HepG2 (cell line): ENCODE data around the gene PRDM12. TPM values are rescaled to one million over a fixed set of nuclear protein-coding genes. Genes with fewer than 3 reads are reported as not detected.

Experiments used
- FOXJ3 ChIP-seq: sonication (generic); formaldehyde crosslinking; IDR thresholded peaks from 2 replicates; pipeline ENCODE4 v1.4.0; 2020; ENCODE audit warnings: missing genetic modification reagents, mild to moderate bottlenecking, borderline replicate concordance
- IRF2 ChIP-seq: IDR thresholded peaks from 2 replicates; pipeline ENCODE4 v1.6.1; 2018; ENCODE audit warnings: missing genetic modification reagents, missing compliant biosample characterization
- MEF2D ChIP-seq: sonication (generic); formaldehyde crosslinking; IDR thresholded peaks from 2 replicates; pipeline ENCODE4 v1.5.1; 2020; ENCODE audit warnings: mild to moderate bottlenecking, missing genetic modification reagents
- MTF1 ChIP-seq: sonication (generic); formaldehyde crosslinking; IDR thresholded peaks from 2 replicates; pipeline ENCODE4 v1.5.0; 2020; ENCODE audit warnings: missing genetic modification reagents
- POLR2A ChIP-seq, 2 experiments: IDR thresholded peaks; 2 replicates each; pipeline ENCODE4 v1.6.1; 2011; ENCODE audit warnings: low read depth in 2 of 2, low read length in 2 of 2, mild to moderate bottlenecking in 1 of 2, moderate library complexity in 1 of 2; ENCODE audit not compliant: insufficient read depth in 1 of 2
- ZBTB38 ChIP-seq: sonication (generic); formaldehyde crosslinking; IDR thresholded peaks from 2 replicates; pipeline ENCODE4 v1.5.1; 2020; ENCODE audit warnings: mild to moderate bottlenecking, missing genetic modification reagents
- ZNF431 ChIP-seq: sonication (generic); formaldehyde crosslinking; IDR thresholded peaks from 2 replicates; pipeline ENCODE4 v1.9.0; 2022; ENCODE audit warnings: missing genetic modification reagents, low read depth, mild to moderate bottlenecking, borderline replicate concordance
- ZNF790 ChIP-seq: sonication (generic); formaldehyde crosslinking; IDR thresholded peaks from 2 replicates; pipeline ENCODE4 v1.8.0; 2022; ENCODE audit warnings: missing genetic modification reagents, mild to moderate bottlenecking, borderline replicate concordance
- polyA plus RNA-seq, 8 experiments: library from polyadenylated mRNA; depleted of rRNA in 3 of 8; stranded (reverse) in 7 of 8; unstranded in 1 of 8; fragments of >200 nt; fragmentation: Illumina TruSeq in 4 of 8; extraction: Trizol in 4 of 8; gene quantifications; 2 replicates each; pipeline versions ENCODE4 v1.2.1 to v1.2.3, GENCODE V29; 2011 to 2016; ENCODE audit warnings: low read depth in 4 of 8, missing spikeins in 1 of 8, mixed read lengths in 1 of 8; ENCODE audit not compliant: insufficient read depth in 1 of 8
- total RNA-seq, 5 experiments: library from RNA; depleted of rRNA; stranded (reverse); fragments of >200 nt; fragmentation: Illumina TruSeq; extraction: Trizol; gene quantifications; 2 replicates each; pipeline ENCODE4 v1.2.3, GENCODE V29; 2016; ENCODE audit warnings: low read depth in 1 of 5
- TF ChIP-seq, protein P1 (sequence below): sonication (generic); formaldehyde crosslinking; IDR thresholded peaks from 2 replicates; pipeline ENCODE4 v1.5.1; 2020; ENCODE audit warnings: mild to moderate bottlenecking, missing genetic modification reagents, moderate library complexity
- TF ChIP-seq, protein P2 (sequence below): sonication (generic); formaldehyde crosslinking; IDR thresholded peaks from 2 replicates; pipeline ENCODE4 v1.4.0; 2020; ENCODE audit warnings: mild to moderate bottlenecking, missing genetic modification reagents
- TF ChIP-seq, protein P3 (sequence below): IDR thresholded peaks from 2 replicates; pipeline ENCODE4 v1.6.1; 2016; ENCODE audit warnings: low read depth, missing genetic modification reagents, missing compliant biosample characterization
- TF ChIP-seq, protein P4 (sequence below): sonication (generic); formaldehyde crosslinking; IDR thresholded peaks from 2 replicates; pipeline ENCODE4 v1.9.0; 2022; ENCODE audit warnings: missing genetic modification reagents, mild to moderate bottlenecking, borderline replicate concordance
- TF ChIP-seq, protein P5 (sequence below): sonication (generic); formaldehyde crosslinking; IDR thresholded peaks from 2 replicates; pipeline ENCODE4 v1.4.0; 2020; ENCODE audit warnings: missing genetic modification reagents

Gene PRDM12
- total and polyA plus RNA-seq, 2 of the 13 experiments (the other 11 are each of a cell fraction or from before 2014, with no cell fraction given): 0.04 to 0.07 TPM

DNA sequence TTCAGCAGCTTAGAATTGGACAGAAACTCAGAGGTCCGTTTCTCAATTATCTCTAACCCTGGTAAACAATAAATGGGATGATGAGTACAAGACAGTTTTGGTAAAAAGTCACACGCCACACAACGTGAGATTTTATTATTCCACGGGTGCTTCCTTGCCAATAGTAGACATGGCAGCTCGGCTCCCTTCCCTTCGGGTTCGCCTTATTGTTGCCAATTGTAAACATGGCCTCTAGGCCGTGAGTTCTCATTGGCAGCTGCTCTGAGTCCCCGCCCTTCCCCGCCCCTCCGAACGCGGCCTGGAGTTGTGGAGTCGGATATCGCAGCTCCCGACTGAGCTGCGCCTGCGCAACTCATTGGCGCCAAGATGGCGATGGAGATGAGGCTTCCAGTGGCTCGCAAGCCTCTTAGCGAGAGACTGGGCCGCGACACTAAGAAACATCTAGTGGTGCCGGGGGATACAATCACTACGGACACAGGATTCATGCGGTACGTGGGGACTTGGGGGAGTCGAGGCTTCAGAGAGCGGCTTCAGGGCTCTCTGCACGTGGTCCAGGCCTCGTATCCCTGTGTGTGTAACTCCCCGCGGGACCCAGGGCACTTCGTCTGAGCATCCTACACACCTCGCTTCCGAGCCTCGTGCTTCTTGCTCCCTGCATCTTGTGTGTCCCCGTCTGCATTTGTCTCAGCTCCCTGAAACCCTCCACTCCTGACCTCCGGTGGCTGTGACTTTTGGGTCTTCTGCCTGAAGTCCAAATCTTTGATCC is 29.2 kb downstream of the PRDM12 start, which contains the start of gene EXOSC2 (continued):
- TF ChIP-seq, protein P1, sequence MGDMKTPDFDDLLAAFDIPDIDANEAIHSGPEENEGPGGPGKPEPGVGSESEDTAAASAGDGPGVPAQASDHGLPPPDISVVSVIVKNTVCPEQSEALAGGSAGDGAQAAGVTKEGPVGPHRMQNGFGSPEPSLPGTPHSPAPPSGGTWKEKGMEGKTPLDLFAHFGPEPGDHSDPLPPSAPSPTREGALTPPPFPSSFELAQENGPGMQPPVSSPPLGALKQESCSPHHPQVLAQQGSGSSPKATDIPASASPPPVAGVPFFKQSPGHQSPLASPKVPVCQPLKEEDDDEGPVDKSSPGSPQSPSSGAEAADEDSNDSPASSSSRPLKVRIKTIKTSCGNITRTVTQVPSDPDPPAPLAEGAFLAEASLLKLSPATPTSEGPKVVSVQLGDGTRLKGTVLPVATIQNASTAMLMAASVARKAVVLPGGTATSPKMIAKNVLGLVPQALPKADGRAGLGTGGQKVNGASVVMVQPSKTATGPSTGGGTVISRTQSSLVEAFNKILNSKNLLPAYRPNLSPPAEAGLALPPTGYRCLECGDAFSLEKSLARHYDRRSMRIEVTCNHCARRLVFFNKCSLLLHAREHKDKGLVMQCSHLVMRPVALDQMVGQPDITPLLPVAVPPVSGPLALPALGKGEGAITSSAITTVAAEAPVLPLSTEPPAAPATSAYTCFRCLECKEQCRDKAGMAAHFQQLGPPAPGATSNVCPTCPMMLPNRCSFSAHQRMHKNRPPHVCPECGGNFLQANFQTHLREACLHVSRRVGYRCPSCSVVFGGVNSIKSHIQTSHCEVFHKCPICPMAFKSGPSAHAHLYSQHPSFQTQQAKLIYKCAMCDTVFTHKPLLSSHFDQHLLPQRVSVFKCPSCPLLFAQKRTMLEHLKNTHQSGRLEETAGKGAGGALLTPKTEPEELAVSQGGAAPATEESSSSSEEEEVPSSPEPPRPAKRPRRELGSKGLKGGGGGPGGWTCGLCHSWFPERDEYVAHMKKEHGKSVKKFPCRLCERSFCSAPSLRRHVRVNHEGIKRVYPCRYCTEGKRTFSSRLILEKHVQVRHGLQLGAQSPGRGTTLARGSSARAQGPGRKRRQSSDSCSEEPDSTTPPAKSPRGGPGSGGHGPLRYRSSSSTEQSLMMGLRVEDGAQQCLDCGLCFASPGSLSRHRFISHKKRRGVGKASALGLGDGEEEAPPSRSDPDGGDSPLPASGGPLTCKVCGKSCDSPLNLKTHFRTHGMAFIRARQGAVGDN: peak; percentile 96
- TF ChIP-seq, protein P2, sequence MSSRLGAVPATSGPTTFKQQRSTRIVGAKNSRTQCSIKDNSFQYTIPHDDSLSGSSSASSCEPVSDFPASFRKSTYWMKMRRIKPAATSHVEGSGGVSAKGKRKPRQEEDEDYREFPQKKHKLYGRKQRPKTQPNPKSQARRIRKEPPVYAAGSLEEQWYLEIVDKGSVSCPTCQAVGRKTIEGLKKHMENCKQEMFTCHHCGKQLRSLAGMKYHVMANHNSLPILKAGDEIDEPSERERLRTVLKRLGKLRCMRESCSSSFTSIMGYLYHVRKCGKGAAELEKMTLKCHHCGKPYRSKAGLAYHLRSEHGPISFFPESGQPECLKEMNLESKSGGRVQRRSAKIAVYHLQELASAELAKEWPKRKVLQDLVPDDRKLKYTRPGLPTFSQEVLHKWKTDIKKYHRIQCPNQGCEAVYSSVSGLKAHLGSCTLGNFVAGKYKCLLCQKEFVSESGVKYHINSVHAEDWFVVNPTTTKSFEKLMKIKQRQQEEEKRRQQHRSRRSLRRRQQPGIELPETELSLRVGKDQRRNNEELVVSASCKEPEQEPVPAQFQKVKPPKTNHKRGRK (CRISPR knock-in tag): no peak
- peak; percentile 87; the same call in 1 of the 2 replicates for TF ChIP-seq MEF2D (CRISPR knock-in tag)
- peak; percentile 71; the same call in 1 of the 2 replicates for TF ChIP-seq FOXJ3 (CRISPR knock-in tag)
- peak; percentile 47 for TF ChIP-seq IRF2 (CRISPR knock-in tag)
- TF ChIP-seq, protein P3, sequence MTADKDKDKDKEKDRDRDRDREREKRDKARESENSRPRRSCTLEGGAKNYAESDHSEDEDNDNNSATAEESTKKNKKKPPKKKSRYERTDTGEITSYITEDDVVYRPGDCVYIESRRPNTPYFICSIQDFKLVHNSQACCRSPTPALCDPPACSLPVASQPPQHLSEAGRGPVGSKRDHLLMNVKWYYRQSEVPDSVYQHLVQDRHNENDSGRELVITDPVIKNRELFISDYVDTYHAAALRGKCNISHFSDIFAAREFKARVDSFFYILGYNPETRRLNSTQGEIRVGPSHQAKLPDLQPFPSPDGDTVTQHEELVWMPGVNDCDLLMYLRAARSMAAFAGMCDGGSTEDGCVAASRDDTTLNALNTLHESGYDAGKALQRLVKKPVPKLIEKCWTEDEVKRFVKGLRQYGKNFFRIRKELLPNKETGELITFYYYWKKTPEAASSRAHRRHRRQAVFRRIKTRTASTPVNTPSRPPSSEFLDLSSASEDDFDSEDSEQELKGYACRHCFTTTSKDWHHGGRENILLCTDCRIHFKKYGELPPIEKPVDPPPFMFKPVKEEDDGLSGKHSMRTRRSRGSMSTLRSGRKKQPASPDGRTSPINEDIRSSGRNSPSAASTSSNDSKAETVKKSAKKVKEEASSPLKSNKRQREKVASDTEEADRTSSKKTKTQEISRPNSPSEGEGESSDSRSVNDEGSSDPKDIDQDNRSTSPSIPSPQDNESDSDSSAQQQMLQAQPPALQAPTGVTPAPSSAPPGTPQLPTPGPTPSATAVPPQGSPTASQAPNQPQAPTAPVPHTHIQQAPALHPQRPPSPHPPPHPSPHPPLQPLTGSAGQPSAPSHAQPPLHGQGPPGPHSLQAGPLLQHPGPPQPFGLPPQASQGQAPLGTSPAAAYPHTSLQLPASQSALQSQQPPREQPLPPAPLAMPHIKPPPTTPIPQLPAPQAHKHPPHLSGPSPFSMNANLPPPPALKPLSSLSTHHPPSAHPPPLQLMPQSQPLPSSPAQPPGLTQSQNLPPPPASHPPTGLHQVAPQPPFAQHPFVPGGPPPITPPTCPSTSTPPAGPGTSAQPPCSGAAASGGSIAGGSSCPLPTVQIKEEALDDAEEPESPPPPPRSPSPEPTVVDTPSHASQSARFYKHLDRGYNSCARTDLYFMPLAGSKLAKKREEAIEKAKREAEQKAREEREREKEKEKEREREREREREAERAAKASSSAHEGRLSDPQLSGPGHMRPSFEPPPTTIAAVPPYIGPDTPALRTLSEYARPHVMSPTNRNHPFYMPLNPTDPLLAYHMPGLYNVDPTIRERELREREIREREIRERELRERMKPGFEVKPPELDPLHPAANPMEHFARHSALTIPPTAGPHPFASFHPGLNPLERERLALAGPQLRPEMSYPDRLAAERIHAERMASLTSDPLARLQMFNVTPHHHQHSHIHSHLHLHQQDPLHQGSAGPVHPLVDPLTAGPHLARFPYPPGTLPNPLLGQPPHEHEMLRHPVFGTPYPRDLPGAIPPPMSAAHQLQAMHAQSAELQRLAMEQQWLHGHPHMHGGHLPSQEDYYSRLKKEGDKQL (CRISPR knock-in tag): no peak
- no peak for TF ChIP-seq MTF1 (CRISPR knock-in tag)
- TF ChIP-seq, protein P4, sequence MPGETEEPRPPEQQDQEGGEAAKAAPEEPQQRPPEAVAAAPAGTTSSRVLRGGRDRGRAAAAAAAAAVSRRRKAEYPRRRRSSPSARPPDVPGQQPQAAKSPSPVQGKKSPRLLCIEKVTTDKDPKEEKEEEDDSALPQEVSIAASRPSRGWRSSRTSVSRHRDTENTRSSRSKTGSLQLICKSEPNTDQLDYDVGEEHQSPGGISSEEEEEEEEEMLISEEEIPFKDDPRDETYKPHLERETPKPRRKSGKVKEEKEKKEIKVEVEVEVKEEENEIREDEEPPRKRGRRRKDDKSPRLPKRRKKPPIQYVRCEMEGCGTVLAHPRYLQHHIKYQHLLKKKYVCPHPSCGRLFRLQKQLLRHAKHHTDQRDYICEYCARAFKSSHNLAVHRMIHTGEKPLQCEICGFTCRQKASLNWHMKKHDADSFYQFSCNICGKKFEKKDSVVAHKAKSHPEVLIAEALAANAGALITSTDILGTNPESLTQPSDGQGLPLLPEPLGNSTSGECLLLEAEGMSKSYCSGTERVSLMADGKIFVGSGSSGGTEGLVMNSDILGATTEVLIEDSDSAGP (CRISPR knock-in tag): peak; percentile 80
- TF ChIP-seq ZBTB38 (CRISPR knock-in tag): no peak
- peak; percentile 93 to 94 for TF ChIP-seq POLR2A (IDR thresholded peaks at IDR 0.05; ENCODE audit: insufficient read depth in 1 of 2, low read depth in 2 of 2, low read length in 2 of 2)
- peak; percentile 12; the same call in 1 of the 2 replicates for TF ChIP-seq ZNF431 (CRISPR knock-in tag)
- TF ChIP-seq ZNF790: peak; percentile 58; the same call in 1 of the 2 replicates
- TF ChIP-seq, protein P5, sequence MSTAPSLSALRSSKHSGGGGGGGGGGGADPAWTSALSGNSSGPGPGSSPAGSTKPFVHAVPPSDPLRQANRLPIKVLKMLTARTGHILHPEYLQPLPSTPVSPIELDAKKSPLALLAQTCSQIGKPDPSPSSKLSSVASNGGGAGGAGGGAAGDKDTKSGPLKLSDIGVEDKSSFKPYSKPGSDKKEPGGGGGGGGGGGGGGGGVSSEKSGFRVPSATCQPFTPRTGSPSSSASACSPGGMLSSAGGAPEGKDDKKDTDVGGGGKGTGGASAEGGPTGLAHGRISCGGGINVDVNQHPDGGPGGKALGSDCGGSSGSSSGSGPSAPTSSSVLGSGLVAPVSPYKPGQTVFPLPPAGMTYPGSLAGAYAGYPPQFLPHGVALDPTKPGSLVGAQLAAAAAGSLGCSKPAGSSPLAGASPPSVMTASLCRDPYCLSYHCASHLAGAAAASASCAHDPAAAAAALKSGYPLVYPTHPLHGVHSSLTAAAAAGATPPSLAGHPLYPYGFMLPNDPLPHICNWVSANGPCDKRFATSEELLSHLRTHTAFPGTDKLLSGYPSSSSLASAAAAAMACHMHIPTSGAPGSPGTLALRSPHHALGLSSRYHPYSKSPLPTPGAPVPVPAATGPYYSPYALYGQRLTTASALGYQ (CRISPR knock-in tag): peak; percentile 76
